ENCODE measurements around the gene EEF1AKMT3. TPM values are rescaled to one million over a fixed set of nuclear protein-coding genes. Genes with fewer than 3 reads are reported as not detected.

Gene EEF1AKMT3
- total RNA-seq, 2 experiments from 2014 or later = 3.8 to 4.1 TPM

DNA sequence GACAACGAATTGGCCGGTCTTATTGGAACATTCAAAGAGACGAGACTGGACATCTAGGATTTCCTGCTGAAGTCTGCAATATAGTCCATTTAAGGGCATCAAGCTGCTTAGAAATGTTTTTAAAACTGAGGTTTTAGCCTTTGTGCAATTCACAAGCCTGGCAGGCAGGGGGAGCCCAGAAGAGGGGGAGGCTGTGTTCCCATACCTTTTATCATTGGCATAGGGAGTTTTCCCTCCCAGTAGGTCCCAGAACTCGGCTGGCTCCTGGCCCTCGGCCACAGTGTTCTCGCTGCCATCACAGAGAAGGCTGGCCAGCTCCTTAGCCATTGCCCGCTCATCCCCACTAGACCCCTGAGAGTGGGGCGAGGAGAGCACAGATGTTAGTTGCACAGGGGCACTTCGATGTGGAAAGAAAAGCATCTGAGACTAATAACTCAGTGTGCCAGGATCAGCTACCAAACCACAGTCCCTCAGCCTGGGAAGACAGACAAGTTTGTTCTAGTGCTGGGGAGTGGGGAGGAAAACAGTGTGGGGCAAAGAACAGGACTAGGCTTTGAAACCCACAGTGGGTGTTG, 31.0 kb downstream of the EEF1AKMT3 start:
- Mint-ChIP-seq H3K9me3 (no peaks in the 10 kb centered on the region), H3K4me3 (no peak overlapping the region), H3K4me1 (no peaks in the 10 kb centered on the region), H3K27ac (no peak overlapping the region), H3K36me3 (peaks cover 6% of the 10 kb centered on the region), H3K27me3 (no peaks in the 10 kb centered on the region)
- ATAC-seq (ENCODE audit: low read depth) (peak; percentile 50), DNase-seq (peak; percentile 48)
- POLR2A ChIA-PET = no interaction called here

DNA sequence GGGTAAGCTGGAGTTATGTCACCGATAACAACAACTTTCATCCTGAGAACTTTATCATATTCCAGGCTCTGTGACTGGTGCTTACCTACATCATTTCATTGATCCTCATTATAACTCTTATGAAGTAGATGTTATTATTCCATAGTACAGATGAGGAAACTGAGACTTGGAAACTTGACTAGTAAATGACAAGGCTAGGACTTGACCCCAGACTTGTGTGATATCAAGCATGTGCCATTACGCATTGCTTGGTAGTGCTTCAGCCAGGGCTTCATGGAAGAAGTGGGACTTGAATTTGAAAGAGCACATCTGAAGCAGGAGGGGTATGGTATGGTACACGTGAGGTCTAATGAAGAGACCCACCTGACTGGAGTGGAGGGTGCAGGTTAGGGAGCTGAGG, 34.3 kb downstream of the EEF1AKMT3 start:
- H3K27me3 Mint-ChIP-seq = no peaks in the 10 kb centered on the region
- H3K27ac Mint-ChIP-seq = no peak overlapping the region
- POLR2A ChIA-PET = no interaction called here
- no peaks in the 10 kb centered on the region for H3K9me3 Mint-ChIP-seq
- no peak for ATAC-seq (ENCODE audit: low read depth)
- no peaks in the 10 kb centered on the region for H3K36me3 Mint-ChIP-seq
- H3K4me1 Mint-ChIP-seq = no peaks in the 10 kb centered on the region
- no peak overlapping the region for H3K4me3 Mint-ChIP-seq
- DNase-seq = no peak

DNA sequence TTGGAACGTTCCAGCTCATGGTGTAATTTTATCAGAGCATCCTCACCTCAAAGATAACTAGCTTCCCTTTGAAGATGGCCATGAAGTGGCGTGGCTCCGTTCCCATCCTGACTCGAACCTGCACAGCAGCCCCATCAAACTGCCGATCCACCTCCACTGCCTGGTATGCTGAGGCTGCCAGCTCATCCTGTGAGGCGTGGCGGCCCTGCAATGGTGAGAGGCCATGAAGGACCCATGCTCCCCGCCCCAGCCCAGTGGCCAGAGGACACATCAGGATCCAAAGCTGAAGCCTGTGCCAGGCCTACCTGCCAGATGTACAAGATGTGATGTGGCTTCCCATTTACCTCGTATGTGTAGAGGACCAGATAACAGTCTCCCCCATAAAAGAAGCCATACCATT, 34.9 kb downstream of the EEF1AKMT3 start:
- H3K27ac Mint-ChIP-seq = no peak overlapping the region
- no peaks in the 10 kb centered on the region for H3K36me3 Mint-ChIP-seq
- ATAC-seq (ENCODE audit: low read depth) (no peak), DNase-seq (no peak)
- H3K9me3 Mint-ChIP-seq = no peaks in the 10 kb centered on the region
- POLR2A ChIA-PET = no interaction called here
- H3K4me1 Mint-ChIP-seq = no peaks in the 10 kb centered on the region
- H3K27me3 Mint-ChIP-seq = no peaks in the 10 kb centered on the region
- H3K4me3 Mint-ChIP-seq = no peak overlapping the region

DNA sequence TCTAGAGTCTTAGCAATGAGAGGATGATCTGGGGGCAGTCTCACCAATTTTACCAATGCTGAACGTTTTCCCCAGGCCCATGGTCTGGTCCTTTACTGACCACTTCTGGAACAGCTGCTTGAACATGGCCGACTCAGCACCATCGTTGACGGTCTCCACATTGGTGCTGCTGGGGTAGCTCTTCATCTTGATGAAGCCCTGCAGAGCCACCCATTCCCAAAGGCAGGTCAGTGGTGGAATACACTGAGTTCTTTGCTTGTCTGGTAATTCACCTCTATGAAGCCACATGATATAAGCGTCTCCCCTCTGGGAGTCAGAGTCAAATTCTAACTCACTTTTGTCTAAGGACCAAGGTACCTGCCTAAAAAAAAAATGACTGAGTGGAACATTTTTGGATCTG, 35.9 kb downstream of the EEF1AKMT3 start:
- no peak for DNase-seq
- Mint-ChIP-seq H3K9me3 (no peaks in the 10 kb centered on the region), H3K4me3 (no peak overlapping the region), H3K27me3 (no peaks in the 10 kb centered on the region), H3K4me1 (no peaks in the 10 kb centered on the region), H3K36me3 (no peaks in the 10 kb centered on the region), H3K27ac (no peak overlapping the region)
- no peak for ATAC-seq (ENCODE audit: low read depth)
- POLR2A ChIA-PET = no interaction called here

DNA sequence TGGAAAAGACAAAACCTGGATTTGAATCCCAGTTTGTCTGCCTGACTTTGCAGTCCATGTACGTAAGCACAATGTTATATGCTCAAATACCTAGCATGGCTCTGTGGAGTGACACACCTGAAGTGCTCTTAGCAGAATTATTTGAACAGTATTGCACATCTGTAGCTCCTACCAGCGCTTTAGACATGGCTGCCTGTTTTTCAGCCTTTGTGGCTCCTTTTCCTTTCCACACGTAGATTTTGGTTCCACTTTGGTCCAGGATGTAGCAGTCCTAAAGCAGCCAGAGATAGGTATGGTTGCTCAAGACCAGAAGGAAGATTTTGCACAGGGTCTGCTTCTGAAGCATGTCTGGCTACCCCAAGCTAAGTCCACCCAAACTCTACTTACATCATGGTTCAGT, 37.0 kb downstream of the EEF1AKMT3 start:
- Mint-ChIP-seq H3K27ac (no peak overlapping the region), H3K27me3 (no peaks in the 10 kb centered on the region), H3K4me3 (no peak overlapping the region), H3K4me1 (no peaks in the 10 kb centered on the region), H3K9me3 (no peaks in the 10 kb centered on the region), H3K36me3 (no peaks in the 10 kb centered on the region)
- POLR2A ChIA-PET = no interaction called here
- no peak for DNase-seq
- ATAC-seq (ENCODE audit: low read depth) = no peak

DNA sequence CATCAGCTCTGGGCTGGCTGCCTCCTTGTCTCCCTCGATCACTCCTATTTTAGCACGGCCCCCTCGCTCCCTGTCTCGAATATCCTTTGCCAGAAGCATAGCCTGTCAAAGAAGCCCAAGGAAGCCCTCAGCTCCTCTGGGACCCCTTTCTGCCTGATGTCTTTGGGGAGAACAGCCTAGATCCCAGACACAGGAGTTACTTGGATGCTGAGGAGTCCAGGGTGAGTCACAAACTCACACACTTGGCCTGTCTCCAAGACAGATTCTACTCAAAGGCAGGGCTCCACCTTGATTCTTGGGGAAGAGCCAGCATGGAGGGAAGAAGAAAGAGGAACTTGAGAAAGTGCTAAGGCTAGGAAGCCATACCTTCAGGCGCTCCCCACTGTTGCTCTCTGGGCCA, 38.0 kb downstream of the EEF1AKMT3 start:
- ATAC-seq (ENCODE audit: low read depth) = no peak
- Mint-ChIP-seq H3K9me3 (no peaks in the 10 kb centered on the region), H3K27ac (no peak overlapping the region), H3K36me3 (no peaks in the 10 kb centered on the region), H3K4me3 (no peak overlapping the region), H3K4me1 (no peaks in the 10 kb centered on the region), H3K27me3 (no peaks in the 10 kb centered on the region)
- DNase-seq = no peak
- POLR2A ChIA-PET = no interaction called here

DNA sequence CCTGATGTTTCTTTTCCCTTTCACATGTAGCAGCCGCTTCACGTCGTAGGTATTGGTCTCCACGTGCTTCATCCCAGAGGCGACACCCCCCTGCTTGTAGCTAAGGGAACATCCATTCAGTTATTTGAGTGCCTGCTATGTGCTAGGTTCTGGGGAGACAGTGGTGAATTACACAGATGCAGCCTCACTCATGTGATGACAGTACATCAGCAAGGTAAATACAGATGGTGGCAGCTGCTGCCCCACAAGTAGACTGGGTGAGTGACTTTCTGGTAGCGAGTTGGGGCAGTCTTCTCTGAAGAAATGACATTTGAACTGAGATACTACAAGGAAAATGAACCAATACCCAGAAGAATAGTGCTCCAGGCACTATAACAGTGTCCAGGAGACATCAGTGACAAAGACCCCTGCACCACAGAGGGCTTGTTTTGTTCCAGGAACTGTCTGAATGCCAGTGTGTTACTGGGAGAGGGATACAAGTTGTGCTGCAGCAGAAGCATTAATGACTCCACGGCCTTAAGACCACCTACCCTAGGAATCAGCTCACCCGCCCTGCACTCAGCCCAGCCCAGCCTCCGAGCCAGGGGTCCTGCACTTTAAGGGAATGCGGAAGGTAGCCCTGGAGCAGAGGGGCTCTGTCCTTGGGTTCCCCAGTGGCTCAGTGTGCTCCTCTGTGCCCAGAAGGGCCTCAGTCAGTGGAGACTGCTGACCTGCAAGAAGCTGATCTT, 38.8 kb downstream of the EEF1AKMT3 start:
- Mint-ChIP-seq H3K36me3 (no peaks in the 10 kb centered on the region), H3K4me3 (no peak overlapping the region), H3K4me1 (no peaks in the 10 kb centered on the region), H3K27me3 (no peaks in the 10 kb centered on the region), H3K27ac (no peak overlapping the region), H3K9me3 (no peaks in the 10 kb centered on the region)
- POLR2A ChIA-PET = no interaction called here
- no peak for ATAC-seq (ENCODE audit: low read depth)
- DNase-seq = no peak

DNA sequence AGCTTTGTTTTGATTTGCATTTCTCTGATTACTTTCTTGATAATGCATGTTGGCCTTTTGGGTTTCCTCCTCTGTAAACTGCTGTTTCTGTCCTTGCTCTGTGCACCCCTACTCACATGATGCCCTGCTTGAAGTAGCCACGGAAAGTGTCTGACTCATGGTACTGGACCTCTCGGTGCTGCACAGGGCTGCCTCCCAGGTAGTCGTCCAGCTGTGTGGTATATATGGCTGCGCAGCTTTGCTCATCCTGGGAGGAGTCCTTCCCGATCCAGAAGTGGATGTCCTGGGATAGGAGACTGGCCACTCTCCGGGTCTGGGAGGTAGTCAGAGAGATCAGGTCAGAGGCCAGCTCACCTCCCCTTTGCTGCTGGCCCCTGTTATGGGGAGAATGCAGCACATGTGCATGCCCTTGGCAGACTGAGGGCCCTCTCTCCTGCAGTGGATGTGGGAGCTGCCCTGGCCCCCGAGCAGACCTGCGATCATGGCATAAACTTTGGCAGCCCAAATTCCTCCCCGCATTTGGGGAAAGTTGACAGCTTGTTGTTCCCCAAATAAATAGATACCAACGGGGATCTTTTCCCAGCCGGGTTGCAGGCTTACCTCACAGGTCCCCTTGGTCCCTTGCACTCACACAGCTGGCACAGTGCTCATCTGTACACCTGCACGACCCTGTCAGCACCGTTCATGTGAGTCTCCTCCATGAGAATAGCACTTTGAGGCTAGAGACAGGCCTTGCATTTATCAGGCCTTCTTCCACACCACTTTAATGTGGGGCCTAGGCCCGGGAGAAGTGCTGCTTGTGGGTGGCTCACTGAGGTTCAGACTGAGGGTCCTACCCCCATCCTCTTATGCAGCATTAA, 40.9 kb downstream of the EEF1AKMT3 start:
- Mint-ChIP-seq H3K27me3 (no peaks in the 10 kb centered on the region), H3K9me3 (no peaks in the 10 kb centered on the region), H3K4me1 (no peaks in the 10 kb centered on the region), H3K4me3 (no peak overlapping the region), H3K36me3 (no peaks in the 10 kb centered on the region), H3K27ac (no peak overlapping the region)
- no peak for ATAC-seq (ENCODE audit: low read depth)
- POLR2A ChIA-PET = interaction anchor here (0.6 kb wide), 1 partner anchor 100 kb away, joined by 4 read pairs; no protein-coding TSS in a partner anchor
- no peak for DNase-seq

DNA sequence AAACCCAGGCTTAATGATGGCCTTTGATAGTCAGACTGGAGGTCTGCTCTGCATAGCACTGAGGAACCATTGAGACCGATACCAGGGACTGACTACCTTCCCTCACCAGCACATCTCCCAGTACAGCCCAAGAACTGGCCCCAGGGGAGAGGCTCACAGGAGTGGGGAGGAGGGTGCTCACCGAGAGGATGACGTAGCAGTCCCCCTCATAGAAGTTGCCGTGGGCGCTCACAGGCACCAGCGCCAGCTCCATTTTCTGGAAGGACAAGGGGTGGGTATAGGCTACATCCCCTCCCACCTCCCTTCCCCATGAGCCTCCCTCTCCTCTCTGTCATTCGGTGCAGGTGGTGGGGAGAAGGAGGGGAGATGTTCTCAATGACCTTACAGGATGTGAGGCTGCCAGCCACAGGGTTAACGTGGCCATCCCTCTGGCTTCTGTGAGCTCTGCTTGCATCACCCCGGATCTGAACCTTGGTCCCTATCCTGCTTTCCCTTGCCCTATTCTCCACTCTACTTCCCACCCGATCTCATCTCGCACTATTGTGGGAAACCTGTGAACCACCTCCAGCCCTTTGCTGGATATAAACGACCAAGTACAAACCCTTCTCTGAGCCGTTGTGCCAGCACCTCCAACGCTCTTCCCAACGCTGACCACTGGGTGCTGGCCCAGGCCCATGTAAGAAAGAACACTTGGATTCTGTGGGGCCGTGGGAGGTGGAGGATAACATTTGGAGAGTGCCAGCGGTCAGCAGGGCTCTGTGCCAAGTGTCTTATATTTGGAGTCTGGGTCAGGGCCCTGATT, 41.8 kb downstream of the EEF1AKMT3 start:
- POLR2A ChIA-PET = no interaction called here
- Mint-ChIP-seq H3K27ac (no peak overlapping the region), H3K9me3 (no peaks in the 10 kb centered on the region), H3K27me3 (no peaks in the 10 kb centered on the region), H3K4me3 (no peak overlapping the region), H3K36me3 (peaks cover 7% of the 10 kb centered on the region), H3K4me1 (no peaks in the 10 kb centered on the region)
- DNase-seq (no peak), ATAC-seq (ENCODE audit: low read depth) (no peak)

DNA sequence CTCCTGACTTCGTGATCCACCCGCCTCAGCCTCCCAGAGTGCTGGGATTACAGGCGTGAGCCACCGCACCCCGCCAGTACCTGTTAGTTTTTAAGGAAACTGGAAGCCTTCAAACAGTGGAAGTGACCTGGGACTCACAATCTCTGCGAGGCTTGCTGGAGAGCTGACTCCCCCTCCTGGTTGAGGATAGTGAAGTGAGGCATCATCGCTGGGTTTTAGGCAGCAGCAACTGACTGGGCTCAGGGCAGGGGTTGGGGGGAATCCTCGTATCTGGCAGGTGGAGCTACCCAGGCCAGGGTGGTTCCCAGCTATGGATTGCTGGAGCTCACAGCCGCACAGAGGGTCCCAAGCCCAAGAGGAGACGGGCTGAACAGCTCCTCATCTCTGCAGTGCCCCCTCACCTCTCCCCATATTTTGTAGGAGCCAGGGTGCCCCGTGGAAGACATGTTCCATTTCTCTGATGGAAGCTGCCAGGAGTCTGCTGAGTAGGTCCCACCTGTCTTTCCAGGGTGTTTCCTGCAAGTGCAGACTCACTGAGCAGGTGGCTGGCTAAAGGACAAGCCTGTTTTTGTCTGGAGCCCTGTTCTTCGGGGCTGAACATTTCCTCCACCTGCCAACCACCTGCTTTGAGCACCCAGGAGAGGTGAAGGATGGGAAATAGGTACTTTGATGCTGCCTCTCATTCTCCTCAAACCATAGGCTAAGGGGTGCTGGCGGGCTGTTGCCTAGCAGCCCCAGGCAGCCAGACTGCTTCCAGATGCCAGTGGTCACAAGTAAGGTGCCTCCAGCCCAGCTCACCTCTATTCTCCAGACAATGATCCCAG, 43.0 kb downstream of the EEF1AKMT3 start:
- POLR2A ChIA-PET = no interaction called here
- Mint-ChIP-seq H3K27ac (no peak overlapping the region), H3K4me1 (no peaks in the 10 kb centered on the region), H3K36me3 (peaks cover 7% of the 10 kb centered on the region), H3K9me3 (no peaks in the 10 kb centered on the region), H3K4me3 (no peak overlapping the region), H3K27me3 (no peaks in the 10 kb centered on the region)
- DNase-seq (no peak), ATAC-seq (ENCODE audit: low read depth) (no peak)

DNA sequence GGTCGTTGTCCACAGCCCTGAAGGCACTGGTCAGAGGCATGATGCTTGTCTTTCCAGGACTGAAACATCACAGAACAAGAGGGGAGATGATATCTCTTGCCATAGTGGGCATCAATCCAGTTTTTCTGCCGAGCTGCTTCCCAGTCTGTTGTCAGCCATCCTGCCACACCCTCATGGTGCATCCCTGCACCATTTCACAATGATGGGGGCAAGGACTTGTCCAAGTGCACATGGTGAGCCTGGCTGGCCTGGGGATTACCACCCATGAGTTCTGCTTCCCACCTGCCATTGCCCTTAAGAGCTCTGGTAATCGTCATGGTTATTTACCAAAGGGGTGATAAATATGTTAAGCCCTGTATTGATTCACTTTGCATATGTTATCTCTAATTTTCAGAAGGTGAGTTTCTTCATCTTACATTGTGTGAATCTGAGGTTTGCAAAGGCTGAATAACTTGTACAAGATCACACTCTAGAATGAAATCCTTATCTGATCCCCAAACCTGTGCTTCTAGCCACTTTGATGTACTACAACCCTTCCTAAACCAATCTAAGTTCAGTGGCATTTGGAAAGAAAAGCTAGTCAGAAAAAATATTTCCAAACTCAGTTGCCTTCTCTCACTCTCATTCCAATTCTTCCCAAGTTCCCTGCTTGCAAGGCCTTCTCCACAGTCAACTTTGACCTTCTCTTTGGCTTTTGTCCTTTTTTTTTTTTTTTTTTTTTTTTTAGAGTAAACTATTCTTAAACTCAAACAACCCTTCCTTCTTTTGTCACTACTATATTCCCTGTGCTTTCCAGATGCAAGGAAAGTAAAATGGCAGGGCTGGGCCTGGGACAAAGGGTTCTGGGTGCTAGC, 43.8 kb downstream of the EEF1AKMT3 start:
- H3K27ac Mint-ChIP-seq = no peak overlapping the region
- no peak overlapping the region for H3K4me3 Mint-ChIP-seq
- peaks cover 7% of the 10 kb centered on the region for H3K36me3 Mint-ChIP-seq
- H3K4me1 Mint-ChIP-seq = no peaks in the 10 kb centered on the region
- POLR2A ChIA-PET = no interaction called here
- no peaks in the 10 kb centered on the region for H3K27me3 Mint-ChIP-seq
- DNase-seq (no peak), ATAC-seq (ENCODE audit: low read depth) (no peak)
- no peaks in the 10 kb centered on the region for H3K9me3 Mint-ChIP-seq

DNA sequence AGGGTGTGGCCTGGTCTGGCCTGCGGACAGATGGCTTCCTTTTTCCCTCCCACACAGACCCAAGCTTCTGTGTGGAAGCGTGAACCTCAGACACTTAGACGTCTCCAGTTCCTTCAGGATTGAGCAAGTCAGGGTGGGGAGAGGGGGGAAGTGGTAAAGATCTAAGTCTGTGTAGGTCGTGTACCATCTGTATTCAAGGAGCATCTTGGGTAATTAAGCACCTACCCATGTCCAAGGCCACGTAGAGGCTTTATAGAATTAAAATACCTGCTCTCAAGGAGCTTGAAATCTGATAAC, 44.4 kb downstream of the EEF1AKMT3 start:
- DNase-seq (no peak), ATAC-seq (ENCODE audit: low read depth) (no peak)
- Mint-ChIP-seq H3K4me3 (no peak overlapping the region), H3K27ac (no peak overlapping the region), H3K27me3 (no peaks in the 10 kb centered on the region), H3K9me3 (no peaks in the 10 kb centered on the region), H3K36me3 (peaks cover 7% of the 10 kb centered on the region), H3K4me1 (no peaks in the 10 kb centered on the region)
- POLR2A ChIA-PET = no interaction called here
